ENCODE data around the gene LIN54.
"Not testable (repeated sequence)": the region's sequence is repeated elsewhere in the genome, so short reads cannot be mapped to it uniquely, and the experiment has no call there.

Gene LIN54

DNA sequence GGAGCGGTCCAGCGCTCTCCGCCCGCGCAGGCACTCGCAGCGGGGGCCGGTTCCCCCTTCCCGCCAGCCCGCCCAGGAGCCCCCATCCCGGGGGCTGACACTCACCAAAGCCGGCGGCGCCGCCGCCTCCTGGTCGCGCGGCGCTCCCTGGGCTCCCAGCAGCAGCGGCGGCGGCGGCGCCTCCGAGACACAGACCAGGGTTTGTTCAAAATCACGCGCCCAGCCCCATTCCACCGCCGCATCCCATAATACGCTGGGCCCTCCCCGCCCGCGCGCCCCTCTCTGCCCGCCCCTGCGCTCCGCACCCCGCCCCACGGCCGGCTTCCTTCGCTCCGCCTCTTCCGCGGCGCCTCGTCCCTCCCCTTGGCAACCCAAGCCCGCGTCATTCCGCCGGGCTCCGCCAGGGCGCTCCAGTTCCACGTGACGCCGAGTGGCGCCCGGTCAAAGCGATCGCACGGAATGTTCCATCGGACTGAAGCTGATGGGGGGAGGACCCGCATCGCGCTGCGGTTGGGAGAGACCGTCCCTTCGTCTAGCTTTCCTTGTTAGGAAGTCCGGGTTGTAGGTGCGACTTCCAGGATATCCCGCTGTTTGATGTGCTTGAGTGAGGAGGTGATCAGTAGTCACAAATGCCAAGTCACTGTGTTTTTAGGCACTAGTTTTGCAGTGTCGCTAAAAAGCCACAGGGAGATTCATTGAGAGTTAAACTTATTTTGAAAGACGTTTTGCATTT, 2.2 kb upstream of the LIN54 start:
- peak; percentile 93 to 97 for DNase-seq (ENCODE audit: low read depth in 1 of 2, low spot score in 1 of 2)

- peak in 1 of 2 donors; percentile 4 for DNase-seq (ENCODE audit: low read depth in 1 of 2, low spot score in 1 of 2)
These were observed 1.6 kb upstream of the LIN54 start for GRCh38 chr4:83012200-83012686.

DNA sequence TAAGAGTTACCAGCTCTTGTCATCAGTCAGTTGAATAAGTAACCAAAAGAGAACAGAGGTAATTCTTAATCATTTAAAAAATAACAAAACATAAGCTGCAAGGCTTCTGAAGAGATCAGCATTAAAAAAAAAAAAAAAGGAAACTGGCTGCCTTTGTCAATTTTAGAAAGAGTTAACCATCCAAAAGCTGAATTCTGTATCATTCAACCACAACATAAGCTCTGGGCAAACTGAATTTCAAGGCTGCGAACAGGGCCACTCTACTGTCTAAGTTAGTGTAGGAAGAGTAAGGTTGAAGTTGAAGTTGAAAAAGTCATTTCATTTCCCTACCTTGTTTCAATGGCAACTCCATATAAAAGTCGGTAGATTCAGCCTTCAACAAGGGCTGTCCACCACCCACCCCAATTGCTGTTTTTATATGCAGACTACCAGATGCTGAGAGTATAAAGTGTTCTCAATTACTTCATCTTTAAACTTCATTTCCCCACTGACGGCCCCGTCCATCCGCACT, 1.1 kb upstream of the LIN54 start:
- no peak for DNase-seq (ENCODE audit: low read depth in 1 of 2, low spot score in 1 of 2)

DNA sequence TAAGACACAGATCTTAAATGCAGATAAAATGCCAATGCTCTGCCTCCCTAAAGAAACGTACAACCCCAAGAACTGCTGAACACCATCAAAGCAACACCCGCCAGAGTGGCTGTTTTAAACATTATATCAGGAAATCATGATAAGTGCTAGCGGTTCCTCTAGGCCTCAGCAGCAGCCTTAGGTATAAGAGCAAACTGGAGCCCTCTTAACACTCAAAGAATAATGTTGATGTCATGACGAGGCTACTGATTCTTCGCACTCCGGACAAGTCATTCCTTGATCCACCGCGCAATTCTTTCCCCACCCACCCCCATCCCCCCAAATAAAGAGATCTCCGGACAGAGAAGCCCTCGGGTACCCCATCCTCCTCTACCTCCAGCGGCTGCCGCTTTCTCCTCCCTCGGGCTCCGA, 507 bp downstream of the LIN54 start:
- no peak for DNase-seq (ENCODE audit: low read depth in 1 of 2, low spot score in 1 of 2)

- no peak for DNase-seq (ENCODE audit: low read depth in 1 of 2, low spot score in 1 of 2)
These were observed 1.1 kb downstream of the LIN54 start for GRCh38 chr4:83009529-83009928.

DNA sequence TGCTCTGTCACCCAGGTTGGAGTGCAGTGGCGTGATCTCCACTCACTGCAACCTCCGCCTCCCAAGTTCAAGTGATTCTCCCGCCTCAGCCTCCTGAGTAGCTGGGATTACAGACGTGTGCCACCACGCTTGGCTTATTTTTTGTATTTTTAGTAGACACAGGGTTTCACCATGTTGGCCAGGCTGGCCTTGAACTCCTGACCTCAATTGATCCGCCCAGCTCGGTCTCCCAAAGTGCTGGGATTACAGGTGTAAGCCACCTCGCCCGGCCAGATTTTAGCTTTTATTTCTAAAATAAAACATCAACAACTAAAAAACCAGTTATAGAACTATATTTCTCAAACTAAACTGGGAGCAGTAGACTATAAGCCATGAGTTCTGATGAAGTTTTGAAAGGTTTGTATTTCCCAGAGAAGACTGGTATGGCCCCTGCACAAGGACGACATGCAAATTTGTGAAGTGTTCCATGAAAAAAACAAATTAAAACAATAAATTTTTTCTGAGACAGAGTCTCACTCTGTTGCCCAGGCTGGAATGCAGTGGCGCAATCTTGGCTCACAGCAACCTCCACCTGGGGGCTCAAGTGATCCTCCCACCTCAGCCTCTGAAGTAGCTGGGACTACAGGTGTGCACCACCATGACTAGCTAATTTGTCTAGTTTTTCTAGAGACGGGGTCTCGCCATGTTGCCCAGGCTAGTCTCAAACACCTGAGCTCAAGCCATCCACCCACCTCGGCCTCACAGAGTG, 7.4 kb downstream of the LIN54 start:
- DNase-seq (ENCODE audit: low read depth in 1 of 2, low spot score in 1 of 2), result not testable (repeated sequence)

GRCh38 chr4:83002329-83002728, 8.3 kb downstream of the LIN54 start:
- no peak for DNase-seq (ENCODE audit: low read depth in 1 of 2, low spot score in 1 of 2)

DNA sequence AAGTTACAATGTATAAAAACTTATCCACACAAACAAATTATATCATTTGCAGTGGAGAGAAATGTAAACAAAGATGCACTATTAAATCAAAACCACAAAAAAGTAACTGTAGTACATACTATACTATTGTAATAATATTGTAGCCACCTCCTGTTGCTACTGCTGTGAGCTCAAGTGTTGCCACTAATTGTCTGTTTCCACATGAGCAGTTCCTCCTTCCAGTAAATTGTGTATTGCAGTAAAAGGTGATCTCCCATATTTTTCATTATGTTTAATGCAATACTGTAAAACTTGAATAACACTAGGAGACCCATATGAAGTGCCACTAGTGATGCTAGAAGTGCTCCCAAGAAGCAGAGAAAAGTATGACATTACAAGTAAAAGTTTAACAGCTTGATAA, 11.7 kb downstream of the LIN54 start:
- no peak for DNase-seq (ENCODE audit: low read depth in 1 of 2, low spot score in 1 of 2)

GRCh38 chr4:82994834-82995233, 15.8 kb downstream of the LIN54 start:
- no peak for DNase-seq (ENCODE audit: low read depth in 1 of 2, low spot score in 1 of 2)

DNA sequence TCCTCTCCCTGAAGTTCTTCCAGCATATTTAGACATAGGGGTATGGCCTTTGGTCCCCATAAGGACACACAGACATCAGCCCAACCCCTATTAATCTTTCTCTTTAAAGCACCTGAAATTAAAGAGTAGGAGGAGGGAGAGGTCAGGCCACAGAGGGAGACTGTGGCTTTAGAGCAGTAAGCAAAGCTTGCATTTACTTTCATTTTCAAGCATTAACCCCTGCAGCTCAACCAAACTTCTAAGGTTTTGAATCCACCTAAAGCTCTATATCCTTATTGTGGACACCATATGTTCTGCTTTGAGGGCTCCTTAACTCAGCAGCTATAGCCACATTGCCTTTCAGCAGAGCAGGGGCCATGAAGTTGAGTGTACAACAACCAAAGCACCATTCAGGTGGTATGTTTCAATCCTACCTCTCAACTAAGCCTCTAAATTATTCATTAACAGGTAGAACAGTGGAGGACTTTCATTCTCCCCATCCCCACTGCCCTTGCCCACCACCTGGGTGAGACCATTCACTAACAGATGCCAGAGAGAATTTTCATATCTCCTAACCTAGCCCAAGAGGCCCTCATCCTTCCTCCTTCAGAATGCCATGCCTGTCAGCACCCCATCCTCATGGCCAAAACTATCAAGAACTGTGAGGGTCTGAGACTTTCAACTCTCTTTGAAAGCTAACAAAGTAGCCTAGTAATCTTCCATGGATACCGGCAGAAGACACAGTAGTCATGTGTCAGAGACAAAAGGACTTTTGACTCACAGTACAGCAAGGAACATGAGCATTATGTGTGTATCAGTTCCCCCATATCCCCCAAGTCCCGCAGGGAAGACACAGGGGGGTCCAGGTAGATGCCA, 20.8 kb downstream of the LIN54 start:
- no peak for DNase-seq (ENCODE audit: low read depth in 1 of 2, low spot score in 1 of 2)

DNA sequence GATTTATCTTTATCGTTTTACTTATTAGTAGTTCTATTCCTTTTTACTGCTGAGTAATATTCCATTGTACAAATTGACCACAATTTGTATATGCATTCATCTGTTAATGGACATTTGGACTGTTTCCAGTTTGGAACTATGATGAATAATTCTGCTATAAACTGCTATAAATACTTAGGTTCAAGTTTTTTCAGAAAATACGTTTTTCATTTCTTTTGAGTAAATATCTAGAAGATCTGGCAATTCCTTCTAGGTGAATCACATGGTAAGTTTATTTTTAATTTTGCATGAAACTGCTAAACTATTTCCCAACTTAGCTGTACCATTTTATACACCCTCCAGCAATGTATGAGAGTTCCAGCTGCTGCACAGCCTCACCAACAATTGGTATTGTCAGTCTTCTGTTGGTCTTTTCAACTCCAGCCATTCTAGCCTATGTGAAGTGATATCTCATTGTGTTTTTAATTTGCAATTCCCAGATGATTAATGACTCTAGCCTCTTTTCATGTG, 22.2 kb downstream of the LIN54 start:
- no peak for DNase-seq (ENCODE audit: low read depth in 1 of 2, low spot score in 1 of 2)

DNA sequence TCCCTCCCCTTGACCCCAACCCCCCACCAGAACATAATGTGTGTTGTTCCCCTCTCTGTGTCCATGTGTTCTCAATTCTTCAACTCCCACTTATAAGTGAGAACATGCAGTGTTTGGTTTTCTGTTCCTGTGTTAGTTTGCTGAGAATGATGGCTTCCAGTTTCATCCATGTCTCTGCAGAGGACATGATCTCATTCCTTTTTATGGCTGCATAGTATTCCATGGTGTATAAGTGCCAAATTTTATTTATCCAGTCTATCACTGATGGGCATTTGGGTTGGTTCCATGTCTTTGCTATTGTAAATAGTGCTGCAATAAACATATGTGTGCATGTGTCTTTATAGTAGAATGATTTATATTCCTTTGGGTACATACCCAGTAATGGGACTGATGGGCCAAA, 23.1 kb downstream of the LIN54 start:
- DNase-seq (ENCODE audit: low read depth in 1 of 2, low spot score in 1 of 2), result not testable (repeated sequence)

GRCh38 chr4:82984459-82984858, 26.2 kb downstream of the LIN54 start:
- no peak for DNase-seq (ENCODE audit: low read depth in 1 of 2, low spot score in 1 of 2)

GRCh38 chr4:82983444-82983843, 27.2 kb downstream of the LIN54 start:
- no peak for DNase-seq (ENCODE audit: low read depth in 1 of 2, low spot score in 1 of 2)

DNA sequence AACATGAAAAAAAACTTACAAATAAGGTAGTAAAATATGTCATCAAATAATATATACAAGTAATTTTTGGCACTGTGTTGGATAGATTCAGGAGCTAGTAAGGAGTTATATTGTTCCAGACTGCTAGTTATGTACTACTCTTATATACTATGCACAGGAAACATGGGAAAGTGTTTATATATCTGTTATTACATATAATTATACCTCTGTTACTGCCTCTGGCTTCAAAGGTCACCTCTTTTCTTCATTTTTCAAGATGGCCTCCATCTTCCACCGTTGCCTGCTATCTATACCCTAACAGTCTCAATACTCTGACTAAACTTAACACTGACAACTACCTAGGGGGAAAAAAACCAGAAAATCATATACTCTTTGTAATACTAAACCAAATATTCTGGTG, 29.5 kb downstream of the LIN54 start:
- no peak for DNase-seq (ENCODE audit: low read depth in 1 of 2, low spot score in 1 of 2)

- no peak for DNase-seq (ENCODE audit: low read depth in 1 of 2, low spot score in 1 of 2)
These were observed 34.8 kb downstream of the LIN54 start for GRCh38 chr4:82975792-82976191.

- DNase-seq (ENCODE audit: low read depth in 1 of 2, low spot score in 1 of 2), result no peak
These were observed 41.2 kb downstream of the LIN54 start for GRCh38 chr4:82969414-82969813.

- no peak for DNase-seq (ENCODE audit: low read depth in 1 of 2, low spot score in 1 of 2)
These were observed 41.7 kb downstream of the LIN54 start for GRCh38 chr4:82968972-82969371.

DNA sequence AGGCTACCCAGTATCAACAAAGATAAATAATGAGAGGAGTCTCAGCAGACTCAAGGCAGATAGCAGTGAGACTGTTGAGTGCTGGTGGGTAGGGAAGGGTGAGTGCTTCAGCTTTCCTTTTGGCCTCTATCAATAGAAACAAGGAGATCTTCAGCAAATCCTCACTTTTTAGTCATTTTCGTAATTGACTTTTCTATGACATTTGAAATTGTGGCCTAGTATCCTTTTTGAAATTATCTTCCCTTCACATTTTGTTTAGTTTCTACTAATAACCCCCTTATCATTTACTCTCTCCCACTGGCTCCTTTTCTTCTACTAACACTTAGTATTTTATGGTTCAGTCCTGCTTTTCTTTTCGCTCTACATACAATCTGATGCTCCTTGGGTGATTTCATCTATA, 44.9 kb downstream of the LIN54 start:
- DNase-seq (ENCODE audit: low read depth in 1 of 2, low spot score in 1 of 2), result no peak

DNA sequence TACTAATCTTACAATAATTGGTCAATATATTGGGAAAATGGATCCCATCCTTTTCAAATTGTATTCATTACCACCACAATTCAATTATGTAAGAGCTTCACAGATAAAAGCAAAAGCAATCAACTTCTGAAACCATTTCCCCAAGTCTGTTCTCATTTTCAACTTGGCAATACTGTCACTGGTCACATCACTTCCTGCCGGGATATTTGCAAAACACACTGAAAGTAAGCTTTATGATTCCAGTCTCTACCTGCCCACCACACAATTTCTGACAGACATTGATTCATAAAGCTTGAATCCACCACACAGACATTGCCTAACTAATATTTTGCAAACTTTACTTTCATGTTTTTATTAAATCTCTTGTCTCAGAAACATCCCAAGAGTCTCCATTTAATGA, 53.6 kb downstream of the LIN54 start:
- no peak for DNase-seq (ENCODE audit: low read depth in 1 of 2, low spot score in 1 of 2)

DNA sequence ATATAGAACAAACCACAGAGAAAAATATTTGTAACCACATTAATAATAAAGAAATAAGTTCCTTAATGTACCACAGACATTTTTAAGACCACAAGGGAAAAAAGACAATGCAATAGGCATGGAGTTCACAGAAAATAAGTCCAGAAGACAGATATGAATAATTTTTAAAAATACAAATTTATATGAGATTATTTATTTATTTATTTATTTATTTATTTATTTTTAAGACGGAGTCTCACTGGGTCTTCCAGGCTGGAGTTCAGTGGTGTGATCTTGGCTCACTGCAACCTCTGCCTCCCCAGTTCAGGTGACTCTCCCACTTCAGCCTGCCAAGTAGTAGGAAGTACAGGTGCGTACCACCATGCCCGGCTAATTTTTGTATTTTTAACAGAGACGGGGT, 56.4 kb downstream of the LIN54 start:
- no peak for DNase-seq (ENCODE audit: low read depth in 1 of 2, low spot score in 1 of 2)

Data from activated T-helper 1 cell treated with anti-CD3 and anti-CD28 coated beads, Interleukin-2, amount 50 U/mL, for 16 hours (primary cell).